Fibroblast of villous mesenchyme (primary cell): ENCODE data around the gene AOPEP. TPM values are rescaled to one million over a fixed set of nuclear protein-coding genes. Genes with fewer than 3 reads are reported as not detected.

Source experiments
- DNase-seq: peaks from one replicate; pipeline ENCODE4 v3.0.0-alpha.2; 2010; ENCODE audit warnings: low read depth
- H3K4me3 ChIP-seq: 2 replicates; pipeline ENCODE4 v1.5.1; 2011; ENCODE audit warnings: low read depth, mild to moderate bottlenecking, low read length
- CTCF ChIP-seq: IDR thresholded peaks from 2 replicates; pipeline ENCODE4 v1.5.1; 2012; ENCODE audit warnings: low read depth, mild to moderate bottlenecking, low read length; ENCODE audit not compliant: insufficient read depth
- total RNA-seq: library from RNA; depleted of rRNA; stranded (reverse); fragments of >200 nt; gene quantifications from 2 replicates; pipeline ENCODE4 v1.2.3, GENCODE V29; 2012

The AOPEP gene
- total RNA-seq, 1 donor = 153 TPM

GRCh38 chr9:95087659-95088242, 361.3 kb downstream of the AOPEP start:
- H3K4me3 ChIP-seq = no peak overlapping the region
- TF ChIP-seq CTCF = peak; percentile 35
- peak; percentile 41 for DNase-seq

- TF ChIP-seq CTCF = no peak
- H3K4me3 ChIP-seq = no peak overlapping the region
- DNase-seq = peak; percentile 80
Observed at GRCh38 chr9:95088421-95089161, 362.1 kb downstream of the AOPEP start.

DNA sequence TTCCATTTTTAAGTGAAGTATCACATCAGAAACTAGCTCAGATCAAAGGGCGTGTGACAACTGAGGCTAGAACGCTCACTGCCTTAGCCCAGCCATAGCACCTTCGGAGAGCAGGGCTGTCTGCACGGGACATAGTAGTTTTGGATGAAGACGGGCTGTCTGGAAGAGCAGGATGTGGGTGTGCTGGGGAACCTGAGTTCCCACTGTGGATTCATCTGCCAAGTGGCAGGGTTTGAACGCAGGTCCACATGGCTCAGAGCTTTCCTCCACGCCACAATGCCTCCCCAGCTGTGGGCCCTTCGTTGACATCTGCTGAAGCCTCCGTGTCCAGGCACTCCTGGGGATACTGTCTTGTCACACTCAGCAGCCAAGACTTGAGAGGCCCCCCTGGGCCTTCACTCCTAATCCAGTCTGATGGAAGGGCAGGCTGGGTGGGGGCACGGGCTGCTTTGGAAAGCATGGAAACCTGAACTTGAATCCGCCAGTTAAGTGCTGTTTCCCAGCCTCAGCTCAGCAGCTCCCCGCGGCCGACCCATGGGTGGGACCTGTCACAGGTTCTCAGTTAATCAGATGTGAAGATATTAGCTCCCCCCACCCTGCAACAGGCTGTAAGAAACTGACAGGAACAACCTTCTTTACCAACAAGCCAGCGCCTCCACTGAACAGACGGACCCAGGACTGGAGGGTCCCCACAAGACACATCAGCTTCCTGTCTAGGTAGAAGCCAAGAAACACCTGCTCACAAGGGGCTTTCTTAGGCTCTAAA, 362.9 kb downstream of the AOPEP start:
- H3K4me3 ChIP-seq = no peak overlapping the region
- DNase-seq = no peak
- no peak for TF ChIP-seq CTCF

DNA sequence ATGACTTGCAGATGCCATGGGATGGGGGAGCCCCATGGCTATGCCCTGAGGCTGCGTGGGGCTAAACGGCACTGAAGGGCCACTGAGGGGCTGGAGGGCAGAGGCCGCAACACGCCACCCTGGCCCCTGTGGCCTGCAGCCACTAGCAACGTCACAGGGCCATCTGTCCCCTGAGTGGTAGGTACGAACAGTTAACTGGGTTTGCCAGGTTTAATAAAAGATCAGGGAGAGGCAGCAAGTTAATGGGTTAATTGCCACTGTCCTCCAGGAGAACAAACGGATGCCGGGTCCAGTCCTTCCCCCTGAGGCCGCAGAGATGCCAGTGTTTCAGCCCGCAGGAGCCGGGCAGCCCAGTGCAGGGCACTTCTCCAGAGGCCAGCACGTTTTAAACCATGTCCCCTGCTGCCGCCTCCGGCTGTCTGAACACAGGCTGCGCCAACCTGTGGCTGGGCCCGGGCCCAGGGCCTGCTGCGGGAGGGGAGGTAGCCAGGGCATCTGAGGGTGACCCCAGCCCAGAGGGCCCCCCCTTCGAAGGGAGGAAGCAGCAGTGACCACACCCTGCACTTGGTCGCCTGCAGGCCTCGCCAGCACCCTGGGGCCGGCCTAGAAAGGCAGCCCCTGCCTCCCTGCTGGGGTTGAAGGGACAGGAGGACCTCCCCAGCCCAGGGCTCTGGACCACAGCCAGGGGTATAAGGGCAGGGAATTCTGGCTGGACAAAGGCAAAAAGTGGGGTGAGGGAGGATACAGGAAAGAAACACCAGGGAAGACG, 363.7 kb downstream of the AOPEP start:
- TF ChIP-seq CTCF = no peak
- peak; percentile 53 for DNase-seq
- H3K4me3 ChIP-seq = no peak overlapping the region

DNA sequence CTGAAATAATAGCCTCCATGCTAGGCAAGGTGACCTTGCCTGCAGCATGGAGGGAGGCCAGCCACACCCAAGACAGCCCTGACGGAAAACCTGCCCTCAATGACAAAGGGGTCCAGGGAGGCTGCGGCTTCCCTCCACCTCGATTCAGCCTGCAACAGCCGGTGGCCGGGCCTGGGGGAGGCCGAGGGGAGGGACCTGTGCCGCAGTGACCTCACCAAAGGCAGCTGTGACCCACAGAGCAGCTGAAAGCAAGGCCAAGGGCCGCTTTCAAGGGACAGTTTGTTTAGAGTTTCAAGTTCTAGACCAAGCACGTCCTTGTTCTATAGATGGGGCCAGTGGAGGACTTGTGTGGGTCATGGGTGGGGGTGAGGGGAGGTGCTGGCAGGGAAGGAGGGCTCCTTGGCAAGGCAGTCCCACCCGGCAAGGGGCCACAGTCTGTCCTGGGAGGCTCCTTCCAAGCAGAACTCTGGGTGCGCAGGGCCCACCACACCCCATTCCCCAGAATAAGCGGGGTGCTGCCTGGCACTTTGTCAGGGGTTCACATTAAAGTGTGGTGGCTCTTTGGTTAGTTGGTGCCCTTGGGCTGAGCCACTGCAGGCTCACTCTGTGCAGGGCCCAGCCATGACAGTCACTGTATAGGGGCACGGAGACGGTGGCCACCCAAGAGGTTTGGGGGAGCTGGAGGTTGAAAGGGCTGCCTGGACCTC, 364.5 kb downstream of the AOPEP start:
- H3K4me3 ChIP-seq = no peak overlapping the region
- TF ChIP-seq CTCF = no peak
- no peak for DNase-seq
